Tibial artery (tissue), 4 donors: Measurements from ENCODE around the gene PPP1R13L.

ENCODE experiments used
- DNase-seq, 2 donors: peaks; one replicate each; pipeline ENCODE4 v3.0.0-alpha.2; 2019
- H3K27ac ChIP-seq, 2 donors: fragments of 200-600 bp; sonication (generic) in 1 of 2; 1 replicate in 1 of 2; 2 replicates in 1 of 2; pipeline ENCODE4 v1.5.1; 2018 to 2019; ENCODE audit warnings: mild to moderate bottlenecking in 1 of 2
- H3K27me3 ChIP-seq, 2 donors: fragments of 200-600 bp; sonication (generic) in 1 of 2; one replicate each; pipeline versions ENCODE4 v1.5.1 to v1.6.0; 2016 to 2019
- H3K36me3 ChIP-seq, 3 donors: fragments of 200-600 bp; sonication (generic) in 2 of 3; one replicate each; pipeline ENCODE4 v1.5.1; 2016 to 2019; ENCODE audit warnings: mild to moderate bottlenecking in 2 of 3
- H3K4me1 ChIP-seq, 4 donors: fragments of 200-600 bp; sonication (generic) in 2 of 4; 1 replicate in 3 of 4; 2 replicates in 1 of 4; pipeline ENCODE4 v1.5.1; 2016 to 2019
- H3K4me3 ChIP-seq, 2 donors: fragments of 200-600 bp; sonication (generic) in 1 of 2; 1 replicate in 1 of 2; 2 replicates in 1 of 2; pipeline ENCODE4 v1.5.1; 2018 to 2019; ENCODE audit warnings: mild to moderate bottlenecking in 2 of 2
- H3K9me3 ChIP-seq, 3 donors: fragments of 200-600 bp; sonication (generic) in 1 of 3; one replicate each; pipeline ENCODE4 v1.5.1; 2016 to 2019
- CTCF ChIP-seq, 2 experiments: fragments of 200-600 bp in 1 of 2; fragments of 450-650 bp in 1 of 2; IDR thresholded peaks; one replicate each; pipeline ENCODE4 v1.5.1; 2017 to 2019; ENCODE audit warnings: antibody characterized with exemption in 2 of 2, mild to moderate bottlenecking in 1 of 2, moderate library complexity in 1 of 2
- intact Hi-C: fragments of 100-400 bp; cut with DNase I; formaldehyde crosslinking; loops from one replicate; pipeline ENCODE4 v1.15.0; 2023; ENCODE audit warnings: low total_unique reads

The PPP1R13L gene

GRCh38 chr19:45358213-45358792 is 46.6 kb downstream of the PPP1R13L start:
- Histone ChIP-seq H3K9me3 (no peaks in the 10 kb centered on the region), H3K27me3 (no peaks in the 10 kb centered on the region), H3K4me1 (no peaks in the 10 kb centered on the region), H3K36me3 (peaks cover 0 to 81% (median 24%) of the 10 kb centered on the region in 3 donors), H3K4me3 (no peak overlapping the region), H3K27ac (no peak overlapping the region)
- DNase-seq, result no peak
- intact Hi-C loops, result no loop called here
- no peak for TF ChIP-seq CTCF (IDR thresholded peaks at IDR 0.05)

- H3K4me1 ChIP-seq, result no peaks in the 10 kb centered on the region
- H3K27ac ChIP-seq, result no peak overlapping the region
- TF ChIP-seq CTCF (IDR thresholded peaks at IDR 0.05), result no peak
- intact Hi-C loops, result no loop called here
- no peak overlapping the region for H3K4me3 ChIP-seq
- H3K36me3 ChIP-seq, result peaks cover 0 to 81% (median 29%) of the 10 kb centered on the region in 3 donors
- no peaks in the 10 kb centered on the region for H3K9me3 ChIP-seq
- H3K27me3 ChIP-seq, result no peaks in the 10 kb centered on the region
- no peak for DNase-seq
These were observed 47.5 kb downstream of the PPP1R13L start for GRCh38 chr19:45357445-45357783.

GRCh38 chr19:45356760-45357444 is 48.0 kb downstream of the PPP1R13L start:
- peaks cover 0 to 81% (median 34%) of the 10 kb centered on the region in 3 donors for H3K36me3 ChIP-seq
- H3K27me3 ChIP-seq, result no peaks in the 10 kb centered on the region
- no peaks in the 10 kb centered on the region for H3K9me3 ChIP-seq
- H3K4me3 ChIP-seq, result no peak overlapping the region
- H3K27ac ChIP-seq, result no peak overlapping the region
- no peak for DNase-seq
- intact Hi-C loops, result no loop called here
- no peaks in the 10 kb centered on the region for H3K4me1 ChIP-seq
- TF ChIP-seq CTCF (IDR thresholded peaks at IDR 0.05), result no peak

GRCh38 chr19:45355910-45356309 is 49.0 kb downstream of the PPP1R13L start:
- H3K9me3 ChIP-seq, result no peaks in the 10 kb centered on the region
- no peak overlapping the region for H3K27ac ChIP-seq
- no peak for TF ChIP-seq CTCF (IDR thresholded peaks at IDR 0.05)
- no peaks in the 10 kb centered on the region for H3K27me3 ChIP-seq
- H3K36me3 ChIP-seq, result peaks cover 0 to 81% (median 36%) of the 10 kb centered on the region in 3 donors
- no peak for DNase-seq
- H3K4me3 ChIP-seq, result no peak overlapping the region
- intact Hi-C loops, result no loop called here
- H3K4me1 ChIP-seq, result no peaks in the 10 kb centered on the region

GRCh38 chr19:45355402-45355801 is 49.5 kb downstream of the PPP1R13L start:
- Histone ChIP-seq H3K9me3 (no peaks in the 10 kb centered on the region), H3K4me3 (no peak overlapping the region), H3K27ac (no peak overlapping the region), H3K27me3 (no peaks in the 10 kb centered on the region), H3K4me1 (no peaks in the 10 kb centered on the region), H3K36me3 (peaks cover 0 to 82% (median 36%) of the 10 kb centered on the region in 3 donors)
- intact Hi-C loops, result no loop called here
- DNase-seq, result no peak
- no peak for TF ChIP-seq CTCF (IDR thresholded peaks at IDR 0.05)
